ENCODE measurements around the gene DHRS4.
"Not testable (repeated sequence)": the region's sequence is repeated elsewhere in the genome, so short reads cannot be mapped to it uniquely, and the experiment has no call there.

The DHRS4 gene

DNA sequence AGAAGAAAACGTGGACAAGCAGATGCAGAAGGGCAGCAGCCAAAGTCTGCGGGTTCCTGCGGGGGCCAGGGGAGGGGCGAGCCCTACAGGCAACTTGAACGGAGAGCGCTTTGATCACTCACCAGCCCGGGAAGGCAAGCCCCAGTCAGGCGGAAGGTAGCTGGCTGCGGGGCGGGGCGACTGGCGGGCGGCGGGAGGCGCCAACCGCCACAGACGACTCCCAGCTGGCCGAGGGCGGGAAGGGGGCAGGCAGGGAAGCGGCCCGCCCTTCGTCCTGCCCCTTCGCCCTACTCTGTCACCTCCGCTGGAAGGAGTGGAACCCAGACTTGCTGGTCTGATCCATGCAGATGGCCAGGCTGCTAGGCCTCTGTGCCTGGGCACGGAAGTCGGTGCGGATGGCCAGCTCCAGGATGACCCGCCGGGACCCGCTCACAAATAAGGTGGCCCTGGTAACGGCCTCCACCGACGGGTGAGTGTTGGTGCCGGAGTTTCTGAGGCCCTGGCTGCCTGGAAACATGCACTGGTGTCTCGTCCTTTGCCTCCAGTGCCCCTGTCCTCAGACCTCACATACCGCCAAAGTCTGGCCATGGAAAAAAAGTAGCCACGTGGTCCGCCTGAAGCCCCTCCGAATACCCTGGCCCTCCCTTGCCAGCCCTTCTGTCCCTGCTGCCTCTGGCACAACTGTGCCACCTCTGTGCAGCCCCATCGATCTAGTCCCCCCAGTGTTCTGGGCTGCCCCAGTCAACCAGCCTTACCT is 35.2 kb downstream of the DHRS4 start, which contains the start of gene DHRS4L2:
Gene DHRS4L2 (plus strand): TSS at position 323 of the 757 bp plus-strand sequence. CDS start 19 bp downstream, at position 342.
- not testable (repeated sequence) for H3K4ac ChIP-seq (ENCODE audit: low read length); H3K27ac ChIP-seq (replicated peaks; ENCODE audit: low read length); H2BK5ac ChIP-seq (ENCODE audit: low read length); H3K4me1 ChIP-seq (ENCODE audit: control insufficient read depth in 2 of 2, insufficient read depth in 1 of 2, low read depth in 1 of 2, low read length in 2 of 2); H4K8ac ChIP-seq (ENCODE audit: low read depth, low read length); H3K79me1 ChIP-seq (ENCODE audit: low read depth, low read length); H3K14ac ChIP-seq (ENCODE audit: low read length); H2BK15ac ChIP-seq (ENCODE audit: low read length); H2BK120ac ChIP-seq (ENCODE audit: low read depth, low read length); H3K9ac ChIP-seq (ENCODE audit: low read depth, low read length, poor library complexity); H3K4me3 ChIP-seq (ENCODE audit: low read length in 2 of 2); H3K23ac ChIP-seq (ENCODE audit: low read depth, low read length, poor library complexity); H3K9me3 ChIP-seq (replicated peaks in 1 of 2; ENCODE audit: control insufficient read depth in 2 of 2, insufficient read depth in 1 of 2, low read depth in 1 of 2, low read length in 2 of 2); H3K36me3 ChIP-seq (replicated peaks in 1 of 2; ENCODE audit: control insufficient read depth in 2 of 2, insufficient read depth in 2 of 2, low read length in 2 of 2); H4K91ac ChIP-seq (ENCODE audit: low read depth, low read length, poor library complexity); H2BK12ac ChIP-seq (ENCODE audit: low read length); H2AK5ac ChIP-seq (ENCODE audit: low read depth, low read length)
- DNase-seq (ENCODE audit: low spot score), result peak; percentile 51
- peak within 1 kb of the TSS; percentile 40 for H3K18ac ChIP-seq (ENCODE audit: low read length)
- WGBS, 2 donors (ENCODE audit: extremely low coverage in 2 of 2, insufficient read length in 2 of 2, insufficient replicate concordance in 1 of 2), result no CpG with 5 or more reads among the region's 40 CpGs
- H2AFZ ChIP-seq (ENCODE audit: low read length), result peak within 1 kb of the TSS; percentile 64
- peak within 1 kb of the TSS; percentile 34 for H3K4me2 ChIP-seq (ENCODE audit: insufficient read depth, low read length, poor library complexity, severe bottlenecking)
- H3K27me3 ChIP-seq (ENCODE audit: control insufficient read depth in 3 of 3, insufficient read depth in 3 of 3, low read depth in 1 of 3, low read length in 3 of 3), result peaks cover 0 to 13% (median 0%) of the 10 kb centered on the region in 3 experiments

DNA sequence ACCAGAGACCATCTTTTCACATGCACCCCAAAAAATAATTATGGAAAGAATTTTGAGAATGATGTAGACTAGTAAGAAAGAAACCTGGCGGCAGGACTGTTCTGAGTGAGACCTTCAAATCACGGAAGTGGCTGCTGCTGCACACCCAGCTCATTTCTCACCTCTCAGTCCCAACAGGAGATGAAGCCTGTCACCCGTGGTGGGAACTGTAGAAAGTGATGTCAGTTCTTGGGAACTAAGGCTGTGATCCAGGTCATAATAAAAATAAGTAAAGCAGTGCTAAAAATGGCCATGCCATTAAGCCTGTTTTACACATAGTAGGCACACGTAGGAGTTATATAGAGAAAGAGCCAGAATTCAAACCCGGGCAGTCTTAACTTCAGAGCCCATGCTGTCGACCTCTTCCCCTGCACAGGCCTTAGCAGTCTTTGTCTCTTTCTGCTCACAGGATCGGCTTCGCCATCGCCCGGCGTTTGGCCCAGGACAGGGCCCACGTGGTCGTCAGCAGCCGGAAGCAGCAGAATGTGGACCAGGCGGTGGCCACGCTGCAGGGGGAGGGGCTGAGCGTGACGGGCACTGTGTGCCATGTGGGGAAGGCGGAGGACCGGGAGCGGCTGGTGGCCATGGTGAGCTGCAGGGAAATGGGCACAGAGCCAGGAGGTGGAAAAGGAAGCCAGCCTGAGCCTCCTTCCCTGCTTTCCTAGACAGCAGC is 36.3 kb downstream of the DHRS4 start:
- WGBS, 2 donors (ENCODE audit: extremely low coverage in 2 of 2, insufficient read length in 2 of 2, insufficient replicate concordance in 1 of 2), result no CpG with 5 or more reads among the region's 21 CpGs

DNA sequence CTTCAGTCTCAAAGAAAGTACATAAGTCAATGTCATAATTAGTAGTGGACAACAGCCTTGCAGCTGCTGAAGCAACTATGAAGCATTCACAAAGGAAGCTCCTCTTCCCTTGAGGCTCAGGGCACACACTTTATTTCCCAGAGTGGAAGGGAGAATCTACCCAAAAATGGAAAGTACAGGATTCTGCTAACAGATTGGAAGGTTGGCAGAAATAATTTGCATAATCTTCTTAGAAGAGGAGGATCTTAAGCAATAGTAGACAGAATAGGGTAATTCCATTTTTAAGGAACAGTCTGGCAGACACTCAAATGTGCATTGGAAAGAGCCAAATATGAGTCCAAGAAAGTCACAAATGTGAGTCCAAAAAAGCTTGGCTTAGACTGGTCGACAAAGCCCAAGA is 37.4 kb downstream of the DHRS4 start:
- not testable (repeated sequence) for H4K8ac ChIP-seq (ENCODE audit: low read depth, low read length); H3K18ac ChIP-seq (ENCODE audit: low read length); H3K36me3 ChIP-seq (replicated peaks in 1 of 2; ENCODE audit: control insufficient read depth in 2 of 2, insufficient read depth in 2 of 2, low read length in 2 of 2); H3K4me2 ChIP-seq (ENCODE audit: insufficient read depth, low read length, poor library complexity, severe bottlenecking); H2BK120ac ChIP-seq (ENCODE audit: low read depth, low read length); H3K27ac ChIP-seq (replicated peaks; ENCODE audit: low read length); H3K23ac ChIP-seq (ENCODE audit: low read depth, low read length, poor library complexity); H2BK5ac ChIP-seq (ENCODE audit: low read length); DNase-seq (ENCODE audit: low spot score); H2AFZ ChIP-seq (ENCODE audit: low read length); H3K79me1 ChIP-seq (ENCODE audit: low read depth, low read length); H2AK5ac ChIP-seq (ENCODE audit: low read depth, low read length); H3K4me3 ChIP-seq (ENCODE audit: low read length in 2 of 2); H3K14ac ChIP-seq (ENCODE audit: low read length); H3K4me1 ChIP-seq (ENCODE audit: control insufficient read depth in 2 of 2, insufficient read depth in 1 of 2, low read depth in 1 of 2, low read length in 2 of 2); H2BK15ac ChIP-seq (ENCODE audit: low read length); H2BK12ac ChIP-seq (ENCODE audit: low read length); H3K9me3 ChIP-seq (replicated peaks in 1 of 2; ENCODE audit: control insufficient read depth in 2 of 2, insufficient read depth in 1 of 2, low read depth in 1 of 2, low read length in 2 of 2); H4K91ac ChIP-seq (ENCODE audit: low read depth, low read length, poor library complexity); H3K9ac ChIP-seq (ENCODE audit: low read depth, low read length, poor library complexity); H3K4ac ChIP-seq (ENCODE audit: low read length)
- peaks cover 0 to 10% (median 0%) of the 10 kb centered on the region in 3 experiments for H3K27me3 ChIP-seq (ENCODE audit: control insufficient read depth in 3 of 3, insufficient read depth in 3 of 3, low read depth in 1 of 3, low read length in 3 of 3)
- WGBS, 2 donors (ENCODE audit: extremely low coverage in 2 of 2, insufficient read length in 2 of 2, insufficient replicate concordance in 1 of 2), result no CpG with 5 or more reads among the region's 1 CpG

More for the DNA sequence above, 36.3 kb downstream of the DHRS4 start:
- not testable (repeated sequence) for H2BK12ac ChIP-seq (ENCODE audit: low read length); H2AFZ ChIP-seq (ENCODE audit: low read length); H3K4me1 ChIP-seq (ENCODE audit: control insufficient read depth in 2 of 2, insufficient read depth in 1 of 2, low read depth in 1 of 2, low read length in 2 of 2); H3K79me1 ChIP-seq (ENCODE audit: low read depth, low read length); H2AK5ac ChIP-seq (ENCODE audit: low read depth, low read length); H3K9ac ChIP-seq (ENCODE audit: low read depth, low read length, poor library complexity); H3K4me2 ChIP-seq (ENCODE audit: insufficient read depth, low read length, poor library complexity, severe bottlenecking); H3K14ac ChIP-seq (ENCODE audit: low read length); H3K23ac ChIP-seq (ENCODE audit: low read depth, low read length, poor library complexity); H3K9me3 ChIP-seq (replicated peaks in 1 of 2; ENCODE audit: control insufficient read depth in 2 of 2, insufficient read depth in 1 of 2, low read depth in 1 of 2, low read length in 2 of 2); H3K36me3 ChIP-seq (replicated peaks in 1 of 2; ENCODE audit: control insufficient read depth in 2 of 2, insufficient read depth in 2 of 2, low read length in 2 of 2); H4K91ac ChIP-seq (ENCODE audit: low read depth, low read length, poor library complexity); H2BK15ac ChIP-seq (ENCODE audit: low read length); H4K8ac ChIP-seq (ENCODE audit: low read depth, low read length); DNase-seq (ENCODE audit: low spot score); H3K18ac ChIP-seq (ENCODE audit: low read length); H3K4me3 ChIP-seq (ENCODE audit: low read length in 2 of 2); H2BK5ac ChIP-seq (ENCODE audit: low read length); H3K4ac ChIP-seq (ENCODE audit: low read length); H2BK120ac ChIP-seq (ENCODE audit: low read depth, low read length); H3K27ac ChIP-seq (replicated peaks; ENCODE audit: low read length)
- H3K27me3 ChIP-seq (ENCODE audit: control insufficient read depth in 3 of 3, insufficient read depth in 3 of 3, low read depth in 1 of 3, low read length in 3 of 3), result peaks cover 0 to 13% (median 0%) of the 10 kb centered on the region in 3 experiments

DNA sequence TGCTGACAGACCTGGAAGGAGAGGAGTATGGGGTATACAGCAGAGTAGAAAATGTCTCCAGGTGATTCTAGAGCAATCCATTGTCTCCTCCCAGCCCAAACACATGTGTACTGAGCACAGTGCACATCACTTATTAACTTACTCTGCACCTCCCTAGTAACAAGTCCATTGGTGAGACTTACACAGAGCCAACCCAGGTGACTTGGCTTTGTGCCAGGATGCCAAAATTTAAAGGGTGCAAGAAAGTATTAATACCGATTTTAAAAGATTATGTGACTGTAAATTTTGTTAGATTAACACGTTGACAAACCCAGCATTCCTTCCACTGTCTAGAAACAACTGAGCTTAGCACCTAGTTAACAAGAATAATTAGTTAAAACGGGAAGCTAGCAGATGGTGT is 39.5 kb downstream of the DHRS4 start:
- not testable (repeated sequence) for DNase-seq (ENCODE audit: low spot score)

More for the DNA sequence above, 39.5 kb downstream of the DHRS4 start:
- no CpG with 5 or more reads among the region's 3 CpGs for WGBS, 2 donors (ENCODE audit: extremely low coverage in 2 of 2, insufficient read length in 2 of 2, insufficient replicate concordance in 1 of 2)
- not testable (repeated sequence) for H3K4ac ChIP-seq (ENCODE audit: low read length); H2BK12ac ChIP-seq (ENCODE audit: low read length); H2AK5ac ChIP-seq (ENCODE audit: low read depth, low read length); H4K91ac ChIP-seq (ENCODE audit: low read depth, low read length, poor library complexity); H3K4me3 ChIP-seq (ENCODE audit: low read length in 2 of 2); H2BK120ac ChIP-seq (ENCODE audit: low read depth, low read length); H3K79me1 ChIP-seq (ENCODE audit: low read depth, low read length); H3K36me3 ChIP-seq (replicated peaks in 1 of 2; ENCODE audit: control insufficient read depth in 2 of 2, insufficient read depth in 2 of 2, low read length in 2 of 2); H3K27ac ChIP-seq (replicated peaks; ENCODE audit: low read length); H4K8ac ChIP-seq (ENCODE audit: low read depth, low read length); H2BK15ac ChIP-seq (ENCODE audit: low read length); H2BK5ac ChIP-seq (ENCODE audit: low read length); H3K4me2 ChIP-seq (ENCODE audit: insufficient read depth, low read length, poor library complexity, severe bottlenecking); H3K23ac ChIP-seq (ENCODE audit: low read depth, low read length, poor library complexity); H3K9ac ChIP-seq (ENCODE audit: low read depth, low read length, poor library complexity); H3K9me3 ChIP-seq (replicated peaks in 1 of 2; ENCODE audit: control insufficient read depth in 2 of 2, insufficient read depth in 1 of 2, low read depth in 1 of 2, low read length in 2 of 2); H3K18ac ChIP-seq (ENCODE audit: low read length); H3K14ac ChIP-seq (ENCODE audit: low read length); H2AFZ ChIP-seq (ENCODE audit: low read length); H3K4me1 ChIP-seq (ENCODE audit: control insufficient read depth in 2 of 2, insufficient read depth in 1 of 2, low read depth in 1 of 2, low read length in 2 of 2)
- H3K27me3 ChIP-seq (ENCODE audit: control insufficient read depth in 3 of 3, insufficient read depth in 3 of 3, low read depth in 1 of 3, low read length in 3 of 3), result peaks cover 0 to 10% (median 0%) of the 10 kb centered on the region in 3 experiments

Measured in neuronal stem cell (in vitro differentiated cells).